ENCODE data around the gene XPC.

DNA sequence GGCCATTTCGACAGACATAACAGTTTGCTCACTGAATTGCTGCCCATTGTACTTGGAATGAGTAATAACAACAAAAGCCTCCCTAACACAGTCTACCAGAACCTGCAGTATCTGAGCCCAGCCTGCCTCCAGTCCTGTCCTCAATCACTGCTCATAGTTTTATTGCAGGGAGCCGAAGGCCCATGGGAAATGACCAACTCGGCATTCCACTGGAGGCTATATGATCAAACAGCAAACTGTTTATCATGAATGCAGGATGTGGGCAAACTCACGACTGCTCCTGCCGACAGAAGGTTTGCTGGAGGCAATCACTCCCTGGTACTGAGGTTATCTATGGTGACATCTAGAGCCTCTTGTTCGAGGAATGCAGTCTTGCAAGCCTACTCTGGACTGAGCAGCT, 46.5 kb upstream of the XPC start:
- TF ChIP-seq, protein P1, sequence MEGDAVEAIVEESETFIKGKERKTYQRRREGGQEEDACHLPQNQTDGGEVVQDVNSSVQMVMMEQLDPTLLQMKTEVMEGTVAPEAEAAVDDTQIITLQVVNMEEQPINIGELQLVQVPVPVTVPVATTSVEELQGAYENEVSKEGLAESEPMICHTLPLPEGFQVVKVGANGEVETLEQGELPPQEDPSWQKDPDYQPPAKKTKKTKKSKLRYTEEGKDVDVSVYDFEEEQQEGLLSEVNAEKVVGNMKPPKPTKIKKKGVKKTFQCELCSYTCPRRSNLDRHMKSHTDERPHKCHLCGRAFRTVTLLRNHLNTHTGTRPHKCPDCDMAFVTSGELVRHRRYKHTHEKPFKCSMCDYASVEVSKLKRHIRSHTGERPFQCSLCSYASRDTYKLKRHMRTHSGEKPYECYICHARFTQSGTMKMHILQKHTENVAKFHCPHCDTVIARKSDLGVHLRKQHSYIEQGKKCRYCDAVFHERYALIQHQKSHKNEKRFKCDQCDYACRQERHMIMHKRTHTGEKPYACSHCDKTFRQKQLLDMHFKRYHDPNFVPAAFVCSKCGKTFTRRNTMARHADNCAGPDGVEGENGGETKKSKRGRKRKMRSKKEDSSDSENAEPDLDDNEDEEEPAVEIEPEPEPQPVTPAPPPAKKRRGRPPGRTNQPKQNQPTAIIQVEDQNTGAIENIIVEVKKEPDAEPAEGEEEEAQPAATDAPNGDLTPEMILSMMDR (IDR thresholded peaks at IDR 0.05; ENCODE audit: borderline replicate concordance, extremely low read depth, low read length, poor library complexity, severe bottlenecking) = no peak
- no peak for TF ChIP-seq EZH2 (IDR thresholded peaks at IDR 0.05; ENCODE audit: borderline replicate concordance, low read depth, low read length, severe bottlenecking)

Measured in DND-41 (cell line).